ENCODE data around the gene MTPN. TPM values are rescaled to one million over a fixed set of nuclear protein-coding genes. Genes with fewer than 3 reads are reported as not detected.

Gene MTPN, protein sequence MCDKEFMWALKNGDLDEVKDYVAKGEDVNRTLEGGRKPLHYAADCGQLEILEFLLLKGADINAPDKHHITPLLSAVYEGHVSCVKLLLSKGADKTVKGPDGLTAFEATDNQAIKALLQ
- total RNA-seq (2021) (152 and 166 TPM in 2 replicates), Bru-seq, nascent RNA (percentile 93 among the genes with signal in this experiment), BruChase-seq, experiment 1, labeled RNA remaining after a 2-hour chase (percentile 91 among the genes with signal in this experiment), BruChase-seq, experiment 2, labeled RNA remaining after a 6-hour chase (percentile 96 among the genes with signal in this experiment)
- long read RNA-seq, transcript MTPN-201 (4 exons, 3,738 nt), result major isoform, 14 of 50 reads
- long read RNA-seq, partial matches to known transcripts, result 1 of 50 reads
- long read RNA-seq, other reads (novel, unspliced or antisense), result 35 of 50 reads

DNA sequence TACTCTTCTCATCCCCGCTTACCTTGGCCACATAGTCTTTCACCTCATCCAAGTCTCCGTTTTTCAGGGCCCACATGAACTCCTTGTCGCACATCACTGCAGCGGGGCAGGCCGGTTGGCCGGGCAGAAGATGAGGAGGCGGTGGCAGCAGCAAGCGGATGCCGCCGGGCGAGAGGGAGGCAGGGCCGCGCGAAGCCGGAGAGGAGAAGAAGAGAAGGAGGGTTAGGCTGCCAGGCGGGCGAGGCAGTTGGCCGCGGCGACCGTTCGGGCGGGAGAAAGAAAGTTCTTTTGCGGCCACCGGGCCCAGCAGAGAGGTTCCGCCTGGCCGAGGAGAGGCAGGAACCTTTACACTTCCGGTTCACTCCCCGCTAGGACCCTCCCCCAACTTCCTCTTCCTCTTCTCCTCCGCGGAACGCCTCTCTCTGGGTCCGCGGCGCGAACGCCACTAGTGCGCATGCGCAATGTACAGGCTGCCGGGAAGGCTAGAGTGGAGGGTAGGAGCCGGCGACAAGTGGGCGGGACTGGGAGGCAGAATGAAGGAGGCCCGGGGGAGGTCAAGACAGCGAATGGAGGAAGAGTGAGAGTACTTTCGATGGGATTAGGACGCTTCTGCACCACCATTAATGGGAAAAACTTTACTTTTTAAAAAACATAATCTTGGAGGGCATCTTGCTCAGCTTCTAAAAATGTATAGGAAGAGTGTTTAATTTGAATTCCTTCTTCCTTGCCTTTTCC lies at the start of gene MTPN:
MTPN (minus strand) TSS at position 353 of the 735 bp plus-strand sequence; CDS start at position 94, 259 bp downstream.
- DNase-seq (ENCODE audit: low spot score), result peak; percentile 99
- Histone ChIP-seq H3K9me3 (ENCODE audit: low read depth, low read length, poor library complexity, severe bottlenecking) (no peaks in the 10 kb centered on the region), H3K27ac (ENCODE audit: low read depth, low read length, poor library complexity, severe bottlenecking) (peak within 1 kb of the TSS; percentile 78), H3K27me3 (replicated peaks; ENCODE audit: insufficient read depth, low read depth, low read length, poor library complexity) (no peaks in the 10 kb centered on the region), H3K36me3 (ENCODE audit: insufficient read depth, low read length, poor library complexity, severe bottlenecking) (peaks cover 4% of the 10 kb centered on the region), H3K4me3 (ENCODE audit: low read depth, low read length, poor library complexity, severe bottlenecking) (peak within 1 kb of the TSS; percentile 93), H3K4me1 (ENCODE audit: insufficient read depth, low read length, poor library complexity, severe bottlenecking) (peaks cover 26% of the 10 kb centered on the region)
- BruUV-seq (replicated peaks), result no TSS peak
- ChIA-PET CTCF (interaction anchor here (0.6 kb wide), 1 partner anchor 121 kb away, joined by 3 read pairs; no protein-coding TSS in a partner anchor), POLR2A (ENCODE audit: low non-redundant PET) (no interaction called here)
- TF ChIP-seq, protein P1, sequence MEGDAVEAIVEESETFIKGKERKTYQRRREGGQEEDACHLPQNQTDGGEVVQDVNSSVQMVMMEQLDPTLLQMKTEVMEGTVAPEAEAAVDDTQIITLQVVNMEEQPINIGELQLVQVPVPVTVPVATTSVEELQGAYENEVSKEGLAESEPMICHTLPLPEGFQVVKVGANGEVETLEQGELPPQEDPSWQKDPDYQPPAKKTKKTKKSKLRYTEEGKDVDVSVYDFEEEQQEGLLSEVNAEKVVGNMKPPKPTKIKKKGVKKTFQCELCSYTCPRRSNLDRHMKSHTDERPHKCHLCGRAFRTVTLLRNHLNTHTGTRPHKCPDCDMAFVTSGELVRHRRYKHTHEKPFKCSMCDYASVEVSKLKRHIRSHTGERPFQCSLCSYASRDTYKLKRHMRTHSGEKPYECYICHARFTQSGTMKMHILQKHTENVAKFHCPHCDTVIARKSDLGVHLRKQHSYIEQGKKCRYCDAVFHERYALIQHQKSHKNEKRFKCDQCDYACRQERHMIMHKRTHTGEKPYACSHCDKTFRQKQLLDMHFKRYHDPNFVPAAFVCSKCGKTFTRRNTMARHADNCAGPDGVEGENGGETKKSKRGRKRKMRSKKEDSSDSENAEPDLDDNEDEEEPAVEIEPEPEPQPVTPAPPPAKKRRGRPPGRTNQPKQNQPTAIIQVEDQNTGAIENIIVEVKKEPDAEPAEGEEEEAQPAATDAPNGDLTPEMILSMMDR (conservative IDR thresholded peaks at IDR 0.05; ENCODE audit: low read depth, low read length), result no peak
- no peak for TF ChIP-seq EZH2 (IDR thresholded peaks at IDR 0.05; ENCODE audit: borderline replicate concordance, low read depth, low read length, poor library complexity, severe bottlenecking)
- intact Hi-C loops (cut with micrococcal nuclease; ENCODE audit: unreplicated experiment), result no loop called here

DNA sequence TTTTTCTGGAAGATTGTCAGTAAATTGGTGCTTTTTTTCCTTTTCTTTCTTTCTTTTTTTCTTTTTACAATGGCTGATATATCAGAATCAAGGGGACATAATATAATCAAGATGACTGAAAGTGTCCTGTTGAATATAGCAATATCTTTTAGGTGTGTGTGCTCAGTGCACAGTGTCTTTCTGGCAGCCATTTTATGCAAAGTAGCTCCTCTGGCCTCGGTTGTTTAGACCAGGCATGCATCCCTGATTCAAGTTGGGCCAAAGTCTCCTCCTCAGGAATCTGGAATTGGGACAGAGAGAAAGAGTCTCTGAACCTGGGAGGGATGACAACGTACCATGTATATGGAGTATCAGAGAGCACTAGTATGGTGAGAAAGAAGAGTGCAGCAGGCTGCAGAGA lies 49.0 kb upstream of the MTPN start:
- no peak for DNase-seq (ENCODE audit: low spot score)
- BruUV-seq (replicated peaks), result no TSS peak
- intact Hi-C loops (cut with micrococcal nuclease; ENCODE audit: unreplicated experiment), result no loop called here
- TF ChIP-seq EZH2 (IDR thresholded peaks at IDR 0.05; ENCODE audit: borderline replicate concordance, low read depth, low read length, poor library complexity, severe bottlenecking), result no peak
- TF ChIP-seq, protein P1 (conservative IDR thresholded peaks at IDR 0.05; ENCODE audit: low read depth, low read length), result no peak
- no peaks in the 10 kb centered on the region for H3K9me3 ChIP-seq (ENCODE audit: low read depth, low read length, poor library complexity, severe bottlenecking)
- H3K4me3 ChIP-seq (ENCODE audit: low read depth, low read length, poor library complexity, severe bottlenecking), result no peak overlapping the region
- H3K27me3 ChIP-seq (replicated peaks; ENCODE audit: insufficient read depth, low read depth, low read length, poor library complexity), result no peaks in the 10 kb centered on the region
- H3K27ac ChIP-seq (ENCODE audit: low read depth, low read length, poor library complexity, severe bottlenecking), result no peak overlapping the region
- CTCF ChIA-PET, result no interaction called here
- H3K4me1 ChIP-seq (ENCODE audit: insufficient read depth, low read length, poor library complexity, severe bottlenecking), result no peaks in the 10 kb centered on the region
- no peaks in the 10 kb centered on the region for H3K36me3 ChIP-seq (ENCODE audit: insufficient read depth, low read length, poor library complexity, severe bottlenecking)
- POLR2A ChIA-PET (ENCODE audit: low non-redundant PET), result no interaction called here

GRCh38 chr7:136023134-136023869 lies 46.1 kb upstream of the MTPN start:
- intact Hi-C loops (cut with micrococcal nuclease; ENCODE audit: unreplicated experiment), result no loop called here
- Histone ChIP-seq H3K27ac (ENCODE audit: low read depth, low read length, poor library complexity, severe bottlenecking) (no peak overlapping the region), H3K4me1 (ENCODE audit: insufficient read depth, low read length, poor library complexity, severe bottlenecking) (no peaks in the 10 kb centered on the region), H3K4me3 (ENCODE audit: low read depth, low read length, poor library complexity, severe bottlenecking) (no peak overlapping the region), H3K36me3 (ENCODE audit: insufficient read depth, low read length, poor library complexity, severe bottlenecking) (no peaks in the 10 kb centered on the region), H3K27me3 (replicated peaks; ENCODE audit: insufficient read depth, low read depth, low read length, poor library complexity) (no peaks in the 10 kb centered on the region), H3K9me3 (ENCODE audit: low read depth, low read length, poor library complexity, severe bottlenecking) (no peaks in the 10 kb centered on the region)
- ChIA-PET POLR2A (ENCODE audit: low non-redundant PET) (no interaction called here), CTCF (no interaction called here)
- BruUV-seq (replicated peaks), result no TSS peak
- DNase-seq (ENCODE audit: low spot score), result no peak
- TF ChIP-seq EZH2 (IDR thresholded peaks at IDR 0.05; ENCODE audit: borderline replicate concordance, low read depth, low read length, poor library complexity, severe bottlenecking), result no peak
- TF ChIP-seq, protein P1 (conservative IDR thresholded peaks at IDR 0.05; ENCODE audit: low read depth, low read length), result no peak

Data from A673 (cell line).